Measurements from ENCODE around the gene DPCD.
"Not testable (repeated sequence)": the region's sequence is repeated elsewhere in the genome, so short reads cannot be mapped to it uniquely, and the experiment has no call there.

The DPCD gene

DNA sequence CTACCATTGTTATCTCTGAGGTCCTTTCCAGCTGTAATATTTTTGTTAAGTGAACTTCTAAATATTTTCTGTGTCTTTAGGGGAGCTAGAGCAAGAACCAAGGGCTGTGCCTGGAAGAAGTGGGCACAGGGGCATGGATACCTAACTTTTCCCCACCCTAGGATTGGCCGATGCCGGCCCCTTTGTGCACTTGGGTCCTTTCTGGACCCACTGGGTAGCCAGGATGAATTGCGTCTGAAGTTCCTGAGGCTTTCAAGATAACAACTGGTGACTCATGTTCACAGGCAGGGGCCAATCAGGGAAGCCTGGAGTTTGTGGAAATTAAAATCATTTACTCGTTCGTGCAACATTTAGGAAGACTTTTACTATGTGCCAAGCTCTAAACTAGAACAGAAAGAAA, 758 bp downstream of the DPCD start:
- DNase-seq = no peak

DNA sequence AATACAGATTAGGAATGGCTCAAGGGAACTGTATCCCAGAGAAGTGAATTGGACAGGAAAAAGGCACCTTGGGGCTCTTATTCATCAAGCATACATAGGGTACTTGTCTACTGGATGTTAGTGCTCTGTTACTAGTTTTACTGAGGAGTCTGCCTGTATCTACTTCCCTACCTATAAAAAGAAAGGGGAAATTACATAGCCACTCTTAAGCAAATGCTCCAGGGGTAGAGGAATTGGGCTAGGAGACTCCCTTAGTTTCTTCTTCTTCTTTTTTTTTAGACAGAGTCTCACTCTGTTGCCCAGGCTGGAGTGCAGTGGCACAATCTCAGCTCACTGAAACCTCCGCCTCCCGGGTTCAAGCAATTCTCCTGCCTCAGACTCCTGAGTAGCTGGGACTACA, 5.2 kb downstream of the DPCD start:
- DNase-seq = not testable (repeated sequence)

DNA sequence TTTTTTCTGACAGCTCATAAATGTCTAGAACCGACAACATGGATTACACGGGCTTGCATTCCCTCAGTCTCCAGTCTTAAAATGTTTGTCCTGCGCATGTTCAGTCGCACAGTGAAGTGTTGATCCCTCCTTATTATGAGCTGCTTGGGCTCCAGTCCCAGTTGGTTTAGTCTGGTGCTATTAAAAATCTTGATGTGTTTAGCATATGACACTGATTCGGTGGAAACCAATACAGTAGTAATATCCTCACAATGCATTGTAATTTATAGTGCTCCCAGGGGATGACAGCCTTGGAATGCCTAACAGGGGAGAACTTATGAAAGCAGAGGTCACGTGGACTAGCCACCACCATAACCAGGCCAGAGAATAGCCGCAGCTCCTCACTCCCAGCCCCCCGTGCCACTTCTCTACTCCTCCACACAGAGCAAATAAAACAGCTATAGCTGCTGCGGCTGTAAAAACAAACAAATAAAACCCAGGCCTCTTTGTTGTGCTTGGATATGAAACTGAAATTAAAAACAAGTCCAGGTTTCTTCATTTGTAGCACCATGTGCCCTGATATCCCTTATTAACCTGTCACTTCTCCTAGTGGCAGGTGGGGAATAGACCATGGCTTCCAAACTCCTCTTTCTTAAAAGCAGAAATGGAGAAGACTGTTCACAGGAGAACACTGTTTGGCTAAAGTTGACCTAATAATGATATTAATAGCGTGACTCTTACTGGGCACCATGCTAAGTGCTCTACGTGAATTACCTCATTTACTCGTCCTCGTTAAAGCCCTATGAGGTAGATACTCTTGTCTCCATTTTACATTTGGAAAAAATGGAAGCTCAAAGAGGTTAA, 7.7 kb downstream of the DPCD start:
- no peak for DNase-seq

DNA sequence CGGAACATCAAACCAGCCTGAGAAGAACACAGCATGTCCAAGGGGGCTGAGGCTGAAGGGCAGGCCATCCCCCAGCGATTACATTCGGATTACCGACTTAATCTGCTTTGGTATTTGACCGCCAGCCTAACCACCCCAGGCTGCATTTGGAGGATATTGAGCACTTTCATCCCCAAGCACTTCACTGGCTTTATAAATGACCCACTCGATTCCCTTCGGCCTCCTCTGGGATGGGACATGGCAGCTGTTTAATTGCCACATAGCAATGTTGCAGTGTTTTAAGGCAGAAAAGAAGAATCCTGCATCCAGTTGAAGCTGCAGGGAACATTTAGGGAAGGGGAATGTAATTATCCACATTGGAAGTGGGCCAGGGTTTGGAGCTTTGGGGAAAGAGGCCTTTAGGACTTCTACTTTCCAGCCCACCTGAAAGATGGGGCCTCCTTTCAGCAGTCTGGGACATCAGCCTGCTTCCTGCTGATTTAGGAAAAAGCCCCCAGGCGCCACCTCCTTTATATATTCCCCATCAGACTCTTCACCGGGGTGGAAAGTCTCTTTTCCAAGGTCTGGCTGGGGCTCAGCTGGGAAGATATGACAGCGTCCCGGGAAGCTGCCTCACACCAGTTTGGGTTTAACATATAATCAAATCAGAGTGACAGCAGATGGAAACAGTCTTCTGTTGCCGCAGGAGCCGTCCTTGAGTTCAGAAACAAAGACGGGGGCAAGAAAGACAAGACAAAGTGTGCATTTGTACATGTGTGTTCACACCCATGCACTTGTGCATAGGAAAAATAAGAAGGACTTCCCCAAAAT, 9.2 kb downstream of the DPCD start:
- DNase-seq = no peak

DNA sequence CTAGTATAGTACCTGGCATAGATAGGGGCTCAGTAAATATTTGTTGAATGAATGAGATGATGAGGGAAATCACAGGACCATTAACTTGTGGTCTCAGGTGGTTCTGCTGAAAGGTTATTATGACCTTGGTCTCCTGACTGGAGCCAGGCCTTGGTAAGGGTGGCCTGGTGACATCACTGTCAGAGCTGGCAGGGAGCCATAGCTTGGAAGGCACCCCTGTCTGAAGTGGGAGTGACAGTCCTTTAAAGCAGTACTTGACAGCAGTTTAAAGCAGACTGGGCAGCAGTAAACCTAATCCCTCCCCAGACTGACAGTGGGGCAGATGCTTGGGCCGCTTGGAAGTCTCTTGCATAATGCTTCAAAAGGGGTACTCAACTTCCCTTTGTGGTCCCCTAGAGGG, 13.4 kb downstream of the DPCD start:
- no peak for DNase-seq

DNA sequence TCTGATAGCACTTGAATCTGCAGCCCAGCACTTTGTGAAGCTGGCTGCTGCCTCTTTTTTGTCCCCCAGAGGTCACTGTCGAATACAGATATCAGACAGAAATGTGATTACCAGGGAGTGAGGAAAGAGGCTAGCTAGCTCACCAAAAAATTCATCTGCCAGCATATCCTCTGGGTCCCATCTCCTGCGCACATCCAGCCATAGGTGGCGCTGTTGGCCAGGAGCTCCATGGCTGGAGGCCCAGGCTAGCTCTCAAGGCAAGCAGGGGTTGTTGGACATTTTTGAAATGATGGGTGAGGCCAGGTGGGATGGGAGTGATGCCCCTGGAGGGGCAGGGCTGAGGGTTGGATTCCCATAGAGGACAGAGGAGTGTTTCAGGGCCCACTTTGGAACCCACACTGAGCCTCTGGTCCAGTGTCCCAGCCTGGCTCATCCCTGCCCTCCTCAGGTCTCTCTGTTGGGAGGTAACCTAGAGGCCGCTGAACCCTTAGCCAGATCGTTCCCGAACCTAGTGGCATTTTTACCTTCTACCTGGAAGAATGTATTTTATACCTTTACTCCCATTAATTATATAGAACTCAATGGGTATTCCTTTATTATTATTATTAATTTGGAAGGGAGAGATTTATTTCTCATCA, 14.8 kb downstream of the DPCD start:
- peak; percentile 81 for DNase-seq

DNA sequence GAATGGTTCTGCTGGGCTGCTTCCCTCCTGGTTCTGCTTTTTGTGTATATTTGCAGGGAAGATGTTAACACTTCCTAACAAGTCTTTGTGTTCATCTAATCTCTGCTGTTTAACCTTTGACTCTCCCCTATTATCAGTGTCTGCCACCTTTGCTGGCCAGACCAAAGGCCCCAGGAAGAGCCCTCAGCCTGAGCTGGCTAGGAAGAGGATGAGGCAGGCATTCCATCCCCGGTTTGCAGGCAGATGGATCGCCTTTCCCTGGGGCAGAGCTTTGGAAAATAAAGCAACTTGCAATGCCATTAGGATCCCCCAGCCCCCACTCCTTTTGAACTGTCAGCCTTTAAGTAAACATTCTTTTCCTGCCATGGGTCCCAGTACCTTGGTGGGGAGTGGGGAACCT, 19.0 kb downstream of the DPCD start:
- DNase-seq = no peak

DNA sequence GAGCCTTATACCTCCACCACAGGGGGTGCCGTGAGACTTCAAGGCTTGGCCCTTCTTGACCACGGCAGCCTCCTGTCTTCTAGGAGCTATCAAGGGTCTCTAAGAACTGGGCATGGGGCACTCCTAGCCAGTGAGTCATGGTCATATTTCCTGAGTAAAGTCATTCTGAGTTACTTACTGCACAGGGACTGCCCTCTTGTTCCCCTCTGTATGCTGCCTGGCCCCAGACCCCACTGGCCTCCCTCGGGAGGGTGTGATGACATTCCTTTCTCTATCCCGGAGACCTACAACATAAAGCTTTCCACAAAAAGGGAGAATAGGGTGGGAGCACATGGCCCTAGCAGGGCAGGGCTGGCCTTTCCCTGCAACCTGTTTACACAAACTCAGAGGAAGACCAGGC, 21.4 kb downstream of the DPCD start:
- no peak for DNase-seq

DNA sequence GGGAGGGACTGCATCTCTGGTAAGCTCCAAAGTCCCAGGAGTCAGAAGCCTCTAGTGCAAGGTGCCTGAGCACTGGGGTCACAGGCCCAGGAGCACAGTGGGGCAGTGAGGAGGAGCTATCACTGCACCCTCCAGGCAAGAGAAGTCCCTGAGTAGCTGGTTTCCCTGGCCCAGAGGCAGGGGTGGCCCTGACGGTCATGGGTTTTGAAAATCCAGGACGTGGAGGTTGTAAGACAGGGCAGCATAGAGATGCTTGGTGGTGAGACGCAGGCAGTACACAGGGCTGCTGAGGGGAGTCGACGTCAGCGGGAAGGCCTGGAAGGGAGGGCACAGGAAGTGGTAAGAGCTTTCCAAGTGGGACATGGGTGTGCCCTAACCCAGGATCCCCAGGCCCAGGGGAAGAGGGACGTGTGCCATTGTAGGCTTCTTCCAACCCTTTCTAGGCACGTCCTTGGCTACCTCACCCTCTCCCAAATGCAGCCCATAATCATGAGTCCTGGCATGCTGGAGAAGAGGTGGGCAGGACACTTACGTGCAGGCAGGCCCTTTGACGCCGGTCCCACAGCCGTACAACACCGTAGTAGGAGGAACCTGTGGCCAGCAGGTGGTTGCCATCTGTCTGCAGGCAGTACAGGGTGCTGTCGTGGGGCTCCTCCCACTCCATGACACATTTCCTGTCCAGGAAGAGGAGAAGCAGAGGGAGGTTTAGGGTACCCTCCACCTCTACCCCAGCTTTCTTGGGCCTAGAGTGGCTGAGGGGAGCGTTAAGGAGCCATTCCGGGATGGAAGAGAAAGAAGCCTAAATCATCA, 23.2 kb downstream of the DPCD start:
- no peak for DNase-seq

DNA sequence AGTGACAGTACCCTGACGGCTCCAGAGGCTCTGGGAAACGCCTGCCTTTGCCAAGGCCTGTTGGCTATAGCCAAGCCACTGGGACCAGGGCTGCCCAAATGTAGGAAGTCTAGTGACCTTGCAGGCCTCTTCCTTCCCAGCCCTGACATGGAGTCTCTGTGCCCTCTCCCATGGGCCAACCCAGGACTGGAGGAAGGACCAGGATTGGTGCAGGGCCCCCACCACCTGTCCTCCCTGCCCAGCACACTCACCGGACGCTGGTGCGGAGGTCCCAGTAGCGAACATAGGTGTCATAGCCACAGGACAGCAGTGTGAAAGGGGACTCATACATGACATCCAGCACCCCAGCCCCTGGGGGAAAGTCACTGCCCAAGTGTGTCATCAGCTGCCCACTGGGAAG, 24.0 kb downstream of the DPCD start:
- no peak for DNase-seq

DNA sequence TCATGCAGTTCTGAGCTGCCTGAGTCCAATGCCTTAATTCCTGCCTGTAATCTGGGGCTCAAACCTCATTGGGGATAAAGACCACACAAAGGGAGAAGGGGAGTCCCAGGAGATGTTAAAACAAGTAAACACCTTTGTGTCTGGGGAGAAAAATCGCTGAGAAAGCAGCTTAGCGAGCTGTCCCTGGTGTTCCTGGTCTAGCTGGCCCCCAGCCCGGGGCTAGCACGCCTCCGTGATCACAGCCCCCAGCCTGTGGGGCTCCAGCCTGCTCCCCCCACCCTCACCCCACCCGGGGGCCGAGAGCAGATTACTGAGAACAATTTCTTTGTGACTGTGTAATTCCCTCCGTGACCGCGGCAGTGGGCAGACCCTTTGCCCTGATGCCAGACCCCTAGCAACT, 24.8 kb downstream of the DPCD start:
- DNase-seq = no peak

DNA sequence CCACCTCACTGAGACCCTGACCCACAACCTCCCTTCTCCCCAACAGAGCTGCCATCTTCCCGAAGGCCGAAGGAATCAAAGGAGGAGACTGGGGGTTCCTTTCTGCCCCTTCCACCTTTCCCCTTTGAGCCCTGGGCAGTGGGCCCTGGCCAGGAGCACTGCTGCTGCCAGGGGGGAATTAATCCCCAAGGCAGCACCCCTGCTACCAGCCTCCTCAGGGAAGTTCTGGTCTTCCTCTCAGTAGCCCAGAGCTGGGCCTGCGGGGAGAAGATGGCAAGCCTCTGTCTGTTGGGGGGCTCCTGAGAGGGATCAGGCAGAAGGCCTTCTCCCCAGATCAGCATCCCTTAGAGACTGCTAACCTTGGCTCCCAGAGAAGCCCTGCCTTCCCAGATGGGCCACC, 25.5 kb downstream of the DPCD start:
- no peak for DNase-seq

DNA sequence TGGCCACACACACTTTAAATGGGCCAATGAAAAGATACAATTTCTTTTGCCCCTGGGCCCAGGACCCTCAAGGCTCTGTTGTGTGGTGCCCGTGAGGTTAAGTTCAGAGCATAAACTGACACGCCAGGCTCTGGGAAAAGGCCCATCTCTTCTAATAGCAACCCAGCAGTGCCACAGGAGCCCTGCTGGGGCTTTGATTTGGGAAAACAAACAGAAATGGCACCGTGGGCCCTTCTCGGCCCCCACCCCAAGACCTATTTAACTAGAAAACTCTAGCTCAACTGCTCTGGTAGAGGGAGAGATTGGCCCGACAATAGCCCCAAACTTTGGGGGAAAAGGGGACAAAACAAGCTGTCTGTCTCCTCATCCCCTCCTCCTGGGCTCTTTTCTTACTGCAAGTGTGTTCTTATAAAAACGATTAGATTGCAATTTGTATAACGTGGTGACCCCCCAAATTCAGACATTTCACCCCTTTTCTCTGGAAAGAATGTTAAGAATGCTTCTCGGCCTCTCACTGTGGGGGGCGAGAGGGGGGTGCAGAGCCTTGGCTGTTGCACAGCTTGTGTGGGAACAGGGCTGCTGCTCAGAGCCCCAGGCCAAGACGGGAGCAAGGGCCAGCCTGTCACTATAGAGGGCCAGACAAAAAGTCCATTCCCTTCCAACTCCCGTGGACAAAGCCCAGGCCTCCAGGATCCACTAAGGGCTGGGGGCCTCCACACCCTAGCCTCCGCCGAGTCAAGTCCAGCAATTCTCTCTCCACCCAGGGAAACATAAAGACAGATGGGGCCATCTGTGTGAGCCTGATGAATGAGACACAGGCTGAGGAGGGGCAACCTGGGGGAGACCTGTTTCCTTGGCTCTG, 26.8 kb downstream of the DPCD start:
- DNase-seq = no peak

DNA sequence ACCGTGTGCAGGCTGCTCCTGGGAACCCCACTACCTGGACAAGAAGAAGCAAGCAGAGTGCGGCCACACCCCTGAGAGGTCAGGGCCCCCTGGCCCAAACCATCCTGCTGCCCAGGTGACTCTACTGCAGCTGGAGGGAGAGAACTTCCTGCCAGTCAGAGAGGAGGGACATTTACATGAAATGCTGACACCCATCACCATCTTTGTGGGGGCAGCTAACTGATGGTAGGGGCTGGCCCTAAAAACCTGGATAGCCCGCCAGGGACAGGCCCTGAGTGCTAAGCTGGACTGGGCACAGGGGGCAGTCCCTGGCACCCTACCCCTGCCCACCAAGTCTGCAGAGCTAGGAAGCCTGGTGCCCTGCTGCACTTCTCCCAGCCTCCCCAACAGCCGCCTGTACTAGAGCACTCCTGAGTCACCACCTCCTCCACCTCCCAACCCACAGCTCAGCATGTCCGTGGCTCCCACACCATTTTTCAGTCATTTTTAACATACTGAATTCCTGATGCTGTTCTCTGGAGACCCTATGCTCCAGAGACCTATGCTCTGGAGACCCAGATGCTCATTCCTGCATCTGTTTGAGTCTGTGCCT, 27.5 kb downstream of the DPCD start:
- no peak for DNase-seq

DNA sequence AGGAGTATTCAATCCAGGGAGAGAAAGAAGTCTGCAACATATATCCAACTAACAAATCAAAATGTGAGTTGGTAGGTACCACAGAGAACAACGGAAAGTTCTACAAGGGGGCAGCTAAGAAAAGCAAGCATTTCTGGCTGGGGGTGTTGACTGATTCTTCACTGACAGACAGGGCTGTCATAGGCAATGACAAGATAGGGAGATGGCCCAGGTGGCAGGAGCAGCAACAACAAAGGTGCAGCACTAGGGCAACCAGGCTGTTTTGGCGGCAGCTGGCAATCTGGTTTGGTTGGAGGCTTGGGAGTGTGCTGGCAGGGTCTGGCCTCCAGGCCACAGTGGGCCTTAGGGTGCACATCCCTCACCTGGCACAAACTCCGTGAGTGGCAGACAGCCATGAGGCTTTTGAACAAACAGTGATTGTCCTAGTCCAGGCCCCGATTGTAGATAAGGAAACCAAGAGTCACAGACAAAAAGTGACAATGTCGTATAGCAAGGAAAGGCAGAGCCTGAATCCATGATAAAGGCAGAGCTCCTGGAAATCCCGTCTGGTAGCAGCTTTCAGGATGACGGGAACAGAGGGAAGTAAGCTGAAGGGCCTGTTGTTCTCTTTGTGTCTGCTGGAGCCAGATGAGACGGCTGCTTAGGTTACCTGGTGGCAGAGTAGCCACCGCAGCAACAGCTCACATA, 28.4 kb downstream of the DPCD start:
- no peak for DNase-seq

DNA sequence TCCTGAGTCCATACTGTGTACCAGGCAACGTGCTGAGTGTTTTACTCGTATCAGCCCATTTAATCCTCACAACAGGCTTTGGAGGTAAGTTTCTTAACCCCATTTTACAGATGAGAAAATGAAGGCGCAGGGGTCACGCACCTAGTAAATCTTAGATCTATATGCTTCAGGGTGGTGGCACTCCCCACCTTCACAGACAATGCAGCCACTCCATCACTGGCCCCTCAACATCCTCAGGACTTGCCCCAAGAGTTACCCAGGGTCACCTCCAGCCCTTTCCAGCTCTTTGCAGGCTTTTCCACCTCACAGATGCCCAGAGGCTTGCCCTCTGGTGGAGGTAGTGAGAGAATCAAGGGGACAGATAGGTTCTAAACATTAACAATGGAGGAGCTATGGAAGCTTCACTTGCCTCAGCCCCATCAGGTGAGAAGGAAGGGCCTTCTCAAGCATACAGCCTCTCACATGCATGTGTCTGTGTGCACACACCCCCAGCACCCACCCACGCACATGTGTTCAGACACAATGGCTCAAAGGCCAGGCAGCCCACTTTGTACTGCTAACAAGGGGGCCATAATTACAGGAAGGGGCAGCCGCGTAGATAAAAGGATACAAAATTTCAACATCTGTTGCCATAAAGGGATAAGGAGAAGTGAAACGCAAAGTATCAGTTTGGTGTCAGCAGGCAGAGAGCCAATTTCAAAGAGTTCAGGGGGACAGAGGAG, 29.1 kb downstream of the DPCD start:
- peak; percentile 31 for DNase-seq

DNA sequence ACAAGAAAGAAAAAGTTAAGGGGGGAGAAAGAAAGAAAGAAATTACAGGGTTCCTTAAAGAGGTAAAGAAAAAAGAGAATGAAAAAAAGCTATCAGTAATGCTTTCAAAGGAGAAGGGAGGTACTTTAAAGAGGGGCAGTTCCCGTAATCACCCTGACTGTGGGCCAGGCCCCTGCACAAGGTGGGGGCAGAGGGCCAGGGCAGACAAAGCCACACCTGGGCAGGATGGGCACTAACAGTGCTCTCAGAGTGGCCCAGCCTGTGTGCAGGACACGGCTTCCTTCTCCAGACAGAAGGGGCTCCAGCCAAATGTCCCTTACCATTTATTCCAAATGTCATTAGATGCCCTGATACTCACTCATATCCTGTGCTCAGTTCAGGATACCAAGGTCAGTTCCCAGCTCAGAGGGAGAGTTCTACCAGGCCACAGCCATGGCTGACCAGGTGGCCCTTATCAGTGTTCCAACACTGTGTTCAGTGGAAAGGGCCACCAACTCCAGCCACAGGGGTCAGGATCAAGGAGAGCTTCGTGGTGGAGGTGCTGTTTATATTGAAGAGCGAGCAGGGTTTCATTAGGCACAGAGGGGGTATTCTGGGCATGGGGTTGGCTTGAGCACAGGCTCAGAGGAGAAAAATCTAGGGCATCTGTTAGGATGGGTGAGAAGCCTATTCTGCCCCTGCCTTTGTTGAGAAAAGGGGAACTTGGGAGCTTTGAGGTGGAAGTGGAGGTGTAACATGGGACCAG, 29.9 kb downstream of the DPCD start:
- DNase-seq = peak; percentile 16

DNA sequence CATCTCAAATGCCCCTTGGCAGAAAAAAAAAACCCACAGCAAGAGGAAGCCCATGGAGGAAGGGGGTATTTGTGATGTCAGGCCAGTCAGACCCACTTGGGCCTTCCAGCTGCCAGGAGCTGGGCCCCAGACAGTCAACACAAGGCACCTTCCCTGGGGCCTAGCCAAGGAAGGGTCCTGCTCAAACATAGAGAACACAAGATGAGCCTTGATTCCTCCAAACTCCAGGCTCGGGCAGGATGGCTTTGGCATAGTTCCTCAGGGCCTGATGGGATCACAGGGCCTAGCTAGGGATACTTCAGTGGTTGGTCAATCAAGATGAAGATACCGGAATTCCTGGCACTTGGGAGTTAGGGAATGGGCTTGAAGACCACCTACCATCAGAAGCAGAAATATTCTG, 30.8 kb downstream of the DPCD start:
- no peak for DNase-seq

DNA sequence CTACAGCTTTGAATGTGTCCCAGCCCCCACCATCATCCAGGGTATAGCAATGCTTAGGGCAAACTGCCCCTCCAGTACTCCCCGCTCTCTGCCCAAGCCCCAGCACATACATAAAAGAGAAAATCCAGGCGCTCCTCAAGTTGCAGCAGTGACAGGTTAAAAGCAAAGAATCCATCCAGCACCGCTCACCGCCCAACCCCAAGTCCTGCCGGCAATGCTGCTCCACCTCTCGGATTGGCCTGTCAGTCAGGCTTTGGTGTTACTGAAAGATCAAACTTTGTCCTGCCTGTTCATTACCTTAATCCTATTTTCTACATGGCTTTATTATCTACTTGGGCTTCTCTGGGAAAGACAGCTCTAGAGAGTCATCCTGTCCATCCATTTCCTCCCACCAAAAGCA, 31.9 kb downstream of the DPCD start:
- DNase-seq = no peak

DNA sequence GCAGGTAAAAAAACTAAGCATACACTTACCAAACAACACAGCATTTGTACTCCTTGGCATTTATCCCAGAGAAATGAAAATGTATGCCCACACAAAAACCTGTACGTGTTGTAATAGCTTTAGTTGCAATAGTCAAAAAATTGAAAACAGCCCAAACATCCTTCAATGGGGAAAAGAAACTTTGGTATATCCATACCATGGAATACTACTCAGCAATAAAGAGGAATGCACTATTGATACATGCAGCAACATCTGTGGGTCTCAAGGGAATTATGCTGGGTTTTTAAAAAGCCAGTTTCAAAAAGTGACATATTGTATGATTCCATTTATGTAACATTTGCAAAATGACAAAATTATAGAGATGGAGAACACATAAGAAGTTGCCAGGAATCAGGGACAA, 35.4 kb downstream of the DPCD start:
- no peak for DNase-seq
